SIG-M5 (cell line): ENCODE results near the gene TEKT5.
"Not testable (repeated sequence)": the region's sequence is repeated elsewhere in the genome, so short reads cannot be mapped to it uniquely, and the experiment has no call there.

Experiments used
- DNase-seq: peaks from one replicate; lab custom pipeline; 2025; lab: John Stamatoyannopoulos, UW

TEKT5 gene

GRCh38 chr16:10633429-10633828 is 61.3 kb downstream of the TEKT5 start:
- not testable (repeated sequence) for DNase-seq

GRCh38 chr16:10631886-10632285 is 62.8 kb downstream of the TEKT5 start:
- no peak for DNase-seq

- DNase-seq, result no peak
These were observed 65.2 kb downstream of the TEKT5 start for GRCh38 chr16:10629592-10629963.

DNA sequence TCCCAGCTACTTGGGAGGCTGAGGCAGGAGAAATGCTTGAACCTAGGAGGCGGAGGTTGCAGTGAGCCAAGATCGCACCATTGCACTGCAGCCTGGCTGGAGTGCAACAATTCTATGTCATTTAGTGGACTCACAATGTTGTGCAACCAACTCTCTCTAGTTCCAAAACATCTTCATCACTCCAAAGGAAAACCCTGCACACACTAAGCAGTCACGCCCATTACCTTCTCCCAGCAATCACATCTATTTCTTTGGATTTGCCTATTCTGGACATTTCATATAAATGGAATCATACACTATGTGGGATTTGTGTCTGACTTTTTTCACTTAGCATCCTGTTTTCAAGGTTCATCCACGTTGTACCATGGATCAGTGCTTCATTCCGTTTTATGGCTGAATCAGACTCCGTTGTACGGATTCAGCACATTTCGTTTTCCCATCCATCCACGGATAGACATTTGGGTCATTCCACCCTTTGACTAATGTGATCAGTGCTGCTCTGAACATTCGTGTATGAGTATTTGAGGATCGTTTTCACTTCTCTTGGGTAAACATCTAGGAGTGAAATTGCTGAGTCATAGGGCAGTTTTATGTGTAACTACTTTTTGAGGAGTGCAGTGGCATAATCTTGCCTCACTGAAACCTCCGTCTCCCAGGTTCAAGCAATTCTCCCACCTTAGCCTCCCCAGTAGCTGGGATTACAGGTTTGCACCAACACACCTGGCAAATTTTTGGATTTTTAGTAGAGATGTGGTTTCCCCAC is 69.0 kb downstream of the TEKT5 start:
- no peak for DNase-seq

- DNase-seq, result no peak
These were observed 70.2 kb downstream of the TEKT5 start for GRCh38 chr16:10624527-10624926.

DNA sequence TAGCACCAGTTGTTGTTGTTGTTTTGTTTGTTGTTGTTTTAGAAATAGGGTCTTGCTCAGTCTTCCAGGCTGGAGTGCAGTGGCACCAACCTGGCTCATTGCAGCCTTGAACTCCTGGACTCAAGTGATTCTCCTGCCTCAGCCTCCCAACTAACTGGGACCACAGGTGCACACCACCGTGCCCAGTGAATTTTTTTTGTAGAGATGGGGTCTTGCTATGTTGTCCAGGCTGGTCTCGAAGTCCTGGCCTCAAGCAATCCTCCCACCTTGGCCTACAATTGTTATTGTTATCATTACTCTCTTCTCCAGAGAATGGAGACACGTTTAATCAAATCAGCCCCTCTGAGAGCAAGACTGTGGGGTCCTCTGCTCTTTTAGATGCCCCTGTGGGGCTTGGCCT is 71.7 kb downstream of the TEKT5 start:
- no peak for DNase-seq

GRCh38 chr16:10622036-10622921 is 72.5 kb downstream of the TEKT5 start:
- no peak for DNase-seq

GRCh38 chr16:10621216-10621949 is 73.3 kb downstream of the TEKT5 start:
- DNase-seq, result not testable (repeated sequence)

DNA sequence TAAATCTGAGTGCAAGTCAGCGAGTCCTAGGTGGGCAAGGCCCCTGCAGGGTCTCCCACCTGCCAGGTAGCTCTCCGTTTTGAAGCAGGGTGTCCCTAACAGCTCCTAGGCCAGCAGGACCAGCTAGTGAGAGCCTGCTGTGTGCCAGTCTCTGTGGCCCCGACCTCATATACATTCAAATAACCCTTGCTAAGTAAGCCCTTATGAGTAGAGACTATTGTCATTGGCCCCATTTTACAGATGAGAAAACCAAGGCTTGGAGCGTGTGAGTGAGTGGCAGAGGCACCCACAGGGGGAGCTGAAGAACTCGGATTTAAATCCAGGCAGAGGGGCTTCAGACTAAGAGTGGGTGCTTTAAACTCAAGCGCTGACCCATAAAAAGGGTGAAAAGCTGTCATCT is 74.6 kb downstream of the TEKT5 start:
- DNase-seq, result no peak

GRCh38 chr16:10619271-10619849 is 75.4 kb downstream of the TEKT5 start:
- no peak for DNase-seq

DNA sequence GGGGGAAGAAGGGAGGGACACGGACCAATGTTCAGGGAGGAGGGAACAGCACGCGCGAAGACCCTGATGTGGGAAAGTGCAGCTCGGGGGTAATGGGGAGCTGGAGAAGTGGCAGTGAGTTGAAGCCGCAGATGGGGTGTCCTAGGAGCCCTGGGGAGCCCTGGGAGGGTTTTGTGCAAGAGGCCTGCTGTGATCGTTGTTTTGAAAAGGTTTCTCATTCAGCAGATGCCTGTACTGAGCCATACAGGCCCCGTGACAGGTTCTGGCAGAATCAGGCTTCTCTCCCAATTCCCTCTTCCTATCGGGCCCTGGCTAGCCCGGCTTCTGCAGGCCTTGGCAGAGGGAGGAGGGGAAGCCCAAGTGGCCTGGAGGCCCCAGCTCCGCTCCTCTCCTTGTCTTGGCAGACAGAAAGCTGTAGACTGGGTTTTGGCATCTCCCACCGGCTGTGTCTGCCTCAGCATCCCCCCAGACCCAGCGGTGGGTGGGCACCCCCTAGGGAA is 76.0 kb downstream of the TEKT5 start:
- DNase-seq, result no peak

GRCh38 chr16:10617662-10618420 is 76.9 kb downstream of the TEKT5 start:
- DNase-seq, result no peak

GRCh38 chr16:10616756-10617640 is 77.7 kb downstream of the TEKT5 start:
- DNase-seq, result no peak

DNA sequence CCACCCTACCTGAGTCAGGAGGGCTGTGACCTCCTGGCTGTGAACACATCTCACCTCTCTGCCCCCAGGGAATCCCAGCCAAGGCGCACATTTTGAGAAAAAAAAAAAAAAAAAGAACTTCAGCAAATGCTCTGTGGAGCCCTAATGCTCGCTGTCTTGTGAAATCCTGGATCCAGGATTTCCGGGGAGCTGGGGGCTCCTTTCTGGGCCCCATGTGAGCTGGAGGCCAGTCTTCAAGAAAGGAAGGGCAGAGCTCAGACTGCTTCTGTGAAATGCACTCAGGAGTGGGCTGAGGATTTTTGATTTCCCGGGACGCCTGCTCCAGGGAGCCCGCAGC is 78.3 kb downstream of the TEKT5 start:
- DNase-seq, result no peak

DNA sequence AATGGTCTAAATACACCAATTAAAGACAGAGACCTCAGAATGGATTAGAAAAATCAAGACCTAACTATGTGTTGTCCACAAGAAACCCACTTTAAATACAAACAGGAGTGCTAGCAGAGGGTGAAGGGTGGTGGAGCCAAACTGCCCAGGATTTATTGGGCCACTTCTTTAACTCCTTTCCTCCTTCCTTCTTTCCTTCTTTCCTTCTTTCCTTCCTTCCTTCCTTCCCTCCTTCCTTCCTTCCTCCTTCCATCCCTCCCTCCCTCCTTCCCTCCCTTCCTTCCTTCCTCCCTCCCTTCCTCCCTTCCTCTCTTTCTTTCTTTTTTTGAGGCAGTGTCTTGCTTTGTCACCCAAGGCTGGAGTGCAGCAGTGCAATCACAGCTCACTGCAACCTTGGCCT is 80.0 kb downstream of the TEKT5 start:
- DNase-seq, result no peak

- no peak for DNase-seq
These were observed 80.8 kb downstream of the TEKT5 start for GRCh38 chr16:10613785-10614485.

DNA sequence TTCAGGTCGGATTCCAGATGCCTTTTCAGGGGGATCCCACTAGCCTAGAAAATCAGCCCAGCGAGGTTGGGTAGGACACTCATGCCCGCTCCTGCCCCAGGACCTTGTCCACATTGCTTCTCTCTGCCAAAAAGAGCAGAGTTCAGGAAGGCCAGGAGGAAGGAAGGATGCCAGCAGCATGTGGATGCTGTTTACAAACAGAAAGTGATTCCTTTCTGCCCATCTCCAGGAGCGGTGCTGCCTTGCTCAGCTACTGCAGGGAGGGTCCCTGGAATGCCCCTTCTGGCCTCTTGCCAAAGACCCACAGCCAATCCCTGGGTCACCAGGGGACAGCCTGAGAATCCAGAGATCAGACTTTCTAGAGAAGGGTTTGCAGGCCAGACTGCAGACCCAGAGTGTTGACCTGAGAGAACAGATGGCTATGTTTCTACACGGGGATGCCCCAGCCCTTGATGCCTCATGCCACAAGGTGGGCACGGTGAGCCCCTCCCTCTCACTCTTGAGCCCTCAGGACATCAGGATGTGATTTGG is 82.0 kb downstream of the TEKT5 start:
- DNase-seq, result no peak

GRCh38 chr16:10611825-10612342 is 82.8 kb downstream of the TEKT5 start:
- DNase-seq, result no peak

- no peak for DNase-seq
These were observed 84.1 kb downstream of the TEKT5 start for GRCh38 chr16:10610499-10611184.
